H9 (cell line): ENCODE data around the gene ZSCAN2. TPM values are rescaled to one million over a fixed set of nuclear protein-coding genes. Genes with fewer than 3 reads are reported as not detected.

Experiments used
- DNase-seq: peaks from one replicate; pipeline ENCODE4 v3.0.0-alpha.2; 2017
- H2AFZ ChIP-seq: one replicate; pipeline ENCODE4 v1.6.1; 2013; ENCODE audit warnings: mild to moderate bottlenecking, low read length, control low read depth, moderate library complexity
- H2AK5ac ChIP-seq: 2 replicates; pipeline ENCODE4 v1.6.1; 2013; ENCODE audit warnings: low read length, control low read depth, mixed read lengths; ENCODE audit not compliant: insufficient read length
- H2BK120ac ChIP-seq: one replicate; pipeline ENCODE4 v1.6.1; 2013; ENCODE audit warnings: low read depth, mild to moderate bottlenecking, low read length, control low read depth, inconsistent platforms; ENCODE audit not compliant: poor library complexity, severe bottlenecking
- H2BK12ac ChIP-seq: 2 replicates; pipeline ENCODE4 v1.6.1; 2013; ENCODE audit warnings: low read length, control low read depth, mixed read lengths, low read depth; ENCODE audit not compliant: insufficient read length
- H2BK15ac ChIP-seq: 2 replicates; pipeline ENCODE4 v1.6.1; 2013; ENCODE audit warnings: low read depth, low read length, control low read depth
- H2BK20ac ChIP-seq: one replicate; pipeline ENCODE4 v1.6.1; 2013; ENCODE audit warnings: low read depth, mild to moderate bottlenecking, low read length, control low read depth, inconsistent platforms; ENCODE audit not compliant: poor library complexity, severe bottlenecking
- H2BK5ac ChIP-seq: 2 replicates; pipeline ENCODE4 v1.6.1; 2013; ENCODE audit warnings: low read length, control low read depth, mixed read lengths; ENCODE audit not compliant: insufficient read length
- H3K14ac ChIP-seq: 2 replicates; pipeline ENCODE4 v1.6.1; 2013; ENCODE audit warnings: low read length, control low read depth; ENCODE audit not compliant: insufficient read depth
- H3K18ac ChIP-seq: 2 replicates; pipeline ENCODE4 v1.6.1; 2013; ENCODE audit warnings: low read depth, mild to moderate bottlenecking, mixed read lengths, low read length, control low read depth; ENCODE audit not compliant: insufficient read length
- H3K23ac ChIP-seq: 2 replicates; pipeline ENCODE4 v1.6.1; 2013; ENCODE audit warnings: low read length, control low read depth, mixed read lengths, low read depth; ENCODE audit not compliant: insufficient read length
- H3K23me2 ChIP-seq: 2 replicates; pipeline ENCODE4 v1.6.1; 2013; ENCODE audit warnings: low read depth, mild to moderate bottlenecking, mixed read lengths, low read length, control low read depth; ENCODE audit not compliant: insufficient read length, poor library complexity, severe bottlenecking
- H3K27ac ChIP-seq: 2 replicates; pipeline ENCODE4 v1.5.1; 2013; ENCODE audit warnings: low read length, control low read depth, mixed read lengths, low read depth; ENCODE audit not compliant: insufficient read length
- H3K27me3 ChIP-seq: 2 replicates; pipeline ENCODE4 v1.6.1; 2013; ENCODE audit warnings: low read length, control low read depth, inconsistent platforms; ENCODE audit not compliant: insufficient read depth
- H3K4ac ChIP-seq: 2 replicates; pipeline ENCODE4 v1.6.1; 2013; ENCODE audit warnings: low read depth, mild to moderate bottlenecking, control low read depth, inconsistent platforms, low read length, moderate library complexity
- H3K4me1 ChIP-seq: 2 replicates; pipeline ENCODE4 v1.6.1; 2013; ENCODE audit warnings: low read length, control low read depth, inconsistent platforms; ENCODE audit not compliant: insufficient read depth
- H3K4me2 ChIP-seq: 2 replicates; pipeline ENCODE4 v1.6.1; 2013; ENCODE audit warnings: low read length, control low read depth, mixed read lengths; ENCODE audit not compliant: insufficient read length, insufficient read depth
- H3K56ac ChIP-seq: 2 replicates; pipeline ENCODE4 v1.6.1; 2013; ENCODE audit warnings: low read depth, mild to moderate bottlenecking, mixed read lengths, low read length, control low read depth; ENCODE audit not compliant: insufficient read length
- H3K79me1 ChIP-seq: 2 replicates; pipeline ENCODE4 v1.6.1; 2013; ENCODE audit warnings: low read depth, mild to moderate bottlenecking, moderate library complexity, low read length, control low read depth, inconsistent platforms; ENCODE audit not compliant: insufficient read depth, poor library complexity, severe bottlenecking
- H3K79me2 ChIP-seq: 2 replicates; pipeline ENCODE4 v1.6.1; 2013; ENCODE audit warnings: low read length, control low read depth, inconsistent platforms; ENCODE audit not compliant: insufficient read depth
- H3K9ac ChIP-seq: 2 replicates; pipeline ENCODE4 v1.6.1; 2013; ENCODE audit warnings: low read length, control low read depth, mixed read lengths; ENCODE audit not compliant: insufficient read length; ENCODE audit errors: extremely low read depth
- H3K9me3 ChIP-seq: one replicate; pipeline ENCODE4 v1.6.1; 2013; ENCODE audit warnings: low read depth, low read length, inconsistent platforms; ENCODE audit not compliant: control insufficient read depth
- H3T11ph ChIP-seq: one replicate; pipeline ENCODE4 v1.6.1; 2013; ENCODE audit warnings: mild to moderate bottlenecking, low read length, control low read depth, inconsistent platforms
- H4K20me1 ChIP-seq: one replicate; pipeline ENCODE4 v1.6.1; 2013; ENCODE audit not compliant: control insufficient read depth, insufficient read length, insufficient read depth
- H4K5ac ChIP-seq: 2 replicates; pipeline ENCODE4 v1.6.1; 2013; ENCODE audit warnings: low read depth, mild to moderate bottlenecking, mixed read lengths, low read length, control low read depth; ENCODE audit not compliant: insufficient read length
- H4K8ac ChIP-seq: replicated peaks from 2 replicates; pipeline ENCODE4 v1.6.1; 2013; ENCODE audit warnings: low read length, control low read depth, mixed read lengths, low read depth; ENCODE audit not compliant: insufficient read length
- H4K91ac ChIP-seq: 2 replicates; pipeline ENCODE4 v1.6.1; 2013; ENCODE audit warnings: low read depth, mild to moderate bottlenecking, moderate library complexity, mixed read lengths, low read length, control low read depth; ENCODE audit not compliant: insufficient read length
- H3K27ac Mint-ChIP-seq, 3 experiments: 2 replicates in 2 of 3; 3 replicates in 1 of 3; pipeline ENCODE4 v1.8.0; 2020 to 2021; ENCODE audit warnings: mixed read lengths in 3 of 3, mild to moderate bottlenecking in 1 of 3, moderate library complexity in 1 of 3
- H3K27me3 Mint-ChIP-seq: 2 replicates; pipeline ENCODE4 v1.8.0; 2021; ENCODE audit warnings: low read depth, mild to moderate bottlenecking, moderate library complexity, mixed read lengths
- H3K36me3 Mint-ChIP-seq, 3 experiments: 2 replicates in 2 of 3; 3 replicates in 1 of 3; pipeline ENCODE4 v1.8.0; 2020 to 2021; ENCODE audit warnings: low read depth in 3 of 3, mixed read lengths in 3 of 3; ENCODE audit not compliant: insufficient read depth in 1 of 3
- H3K4me1 Mint-ChIP-seq, 2 experiments: 2 replicates each; pipeline ENCODE4 v1.8.0; 2020; ENCODE audit warnings: mixed read lengths in 2 of 2
- H3K4me3 Mint-ChIP-seq, 2 experiments: 2 replicates in 1 of 2; 3 replicates in 1 of 2; pipeline ENCODE4 v1.8.0; 2020 to 2021; ENCODE audit warnings: mild to moderate bottlenecking in 2 of 2, mixed read lengths in 2 of 2, moderate library complexity in 1 of 2
- H3K9me3 Mint-ChIP-seq, 2 experiments: 2 replicates in 1 of 2; 3 replicates in 1 of 2; pipeline ENCODE4 v1.8.0; 2020; ENCODE audit warnings: mild to moderate bottlenecking in 2 of 2, mixed read lengths in 2 of 2, moderate library complexity in 1 of 2
- CTCF ChIP-seq: fragments of 200-600 bp; sonication (generic); conservative IDR thresholded peaks from 3 replicates; pipeline ENCODE4 v1.8.0; 2021; ENCODE audit warnings: antibody characterized with exemption, mild to moderate bottlenecking
- total RNA-seq: library from RNA; stranded (reverse); gene quantifications from 2 replicates; pipeline ENCODE4 v1.2.1, GENCODE V29; 2021

Gene ZSCAN2
- total RNA-seq, 1 experiment from 2014 or later, result 28.4 TPM

GRCh38 chr15:84671211-84671610 is 70.4 kb downstream of the ZSCAN2 start:
- no peak overlapping the region for H2AFZ ChIP-seq
- Mint-ChIP-seq H3K27ac (no peak overlapping the region), H3K27me3 (no peaks in the 10 kb centered on the region), H3K4me3 (no peak overlapping the region), H3K4me1 (no peaks in the 10 kb centered on the region), H3K36me3 (peaks cover 39 to 77% (median 74%) of the 10 kb centered on the region in 3 experiments), H3K9me3 (peaks cover 0 to 4% of the 10 kb centered on the region in 2 experiments; a peak in 1 of 5 replicates)
- H3K18ac ChIP-seq, result no peak overlapping the region
- no peak overlapping the region for H4K8ac ChIP-seq
- no peak overlapping the region for H2BK12ac ChIP-seq
- H3T11ph ChIP-seq, result no peak overlapping the region
- no peak overlapping the region for H4K5ac ChIP-seq
- H3K27me3 ChIP-seq, result no peaks in the 10 kb centered on the region
- H3K14ac ChIP-seq, result no peak overlapping the region
- no peaks in the 10 kb centered on the region for H4K20me1 ChIP-seq
- no peaks in the 10 kb centered on the region for H3K4me1 ChIP-seq
- no peak overlapping the region for H2BK20ac ChIP-seq
- no peak overlapping the region for H2AK5ac ChIP-seq
- no peak overlapping the region for H3K4ac ChIP-seq
- no peak overlapping the region for H2BK15ac ChIP-seq
- no peak overlapping the region for H3K56ac ChIP-seq
- DNase-seq, result no peak
- H3K79me1 ChIP-seq, result no peaks in the 10 kb centered on the region
- H2BK5ac ChIP-seq, result no peak overlapping the region
- no peaks in the 10 kb centered on the region for H3K23me2 ChIP-seq
- H3K4me2 ChIP-seq, result no peak overlapping the region
- no peak overlapping the region for H3K27ac ChIP-seq
- 0 out of 2 replicates have a peak, but pooled peaks cover 2% of the 10 kb centered on the region for H3K79me2 ChIP-seq
- H3K9ac ChIP-seq, result no peak overlapping the region
- H4K91ac ChIP-seq, result no peak overlapping the region
- H3K23ac ChIP-seq, result no peak overlapping the region
- H2BK120ac ChIP-seq, result no peak overlapping the region
- TF ChIP-seq CTCF, result no peak
- no peaks in the 10 kb centered on the region for H3K9me3 ChIP-seq

Other genes with a start within 250 kb of the ZSCAN2 start
- 41.0 and 41.6 TPM in 2 replicates for gene WDR73, start 53.3 kb downstream of the ZSCAN2 start, total RNA-seq
- gene NMB, start 57.2 kb downstream of the ZSCAN2 start, total RNA-seq, result 11.5 and 12.4 TPM in 2 replicates
- gene SEC11A, start 115.1 kb downstream of the ZSCAN2 start, total RNA-seq, result 250 and 252 TPM in 2 replicates
- gene ZNF592, start 147.6 kb downstream of the ZSCAN2 start, total RNA-seq, result 32.7 and 34.6 TPM in 2 replicates
- 17.7 and 18.0 TPM in 2 replicates for gene ALPK3, start 216.3 kb downstream of the ZSCAN2 start, total RNA-seq